K562 treated with DMSO at 1 percent for 24 hours (cell line): ENCODE data around the gene MAPK1. TPM values are rescaled to one million over a fixed set of nuclear protein-coding genes. Genes with fewer than 3 reads are reported as not detected.

Experiments used
- total RNA-seq: library from RNA; unstranded; fragments of 300-600 nt; gene quantifications from 2 replicates; pipeline ENCODE4 v1.2.3, GENCODE V29; 2022; ENCODE audit warnings: low read depth; ENCODE audit not compliant: insufficient read depth

Gene MAPK1
- total RNA-seq, result 306 and 321 TPM in 2 replicates

DNA sequence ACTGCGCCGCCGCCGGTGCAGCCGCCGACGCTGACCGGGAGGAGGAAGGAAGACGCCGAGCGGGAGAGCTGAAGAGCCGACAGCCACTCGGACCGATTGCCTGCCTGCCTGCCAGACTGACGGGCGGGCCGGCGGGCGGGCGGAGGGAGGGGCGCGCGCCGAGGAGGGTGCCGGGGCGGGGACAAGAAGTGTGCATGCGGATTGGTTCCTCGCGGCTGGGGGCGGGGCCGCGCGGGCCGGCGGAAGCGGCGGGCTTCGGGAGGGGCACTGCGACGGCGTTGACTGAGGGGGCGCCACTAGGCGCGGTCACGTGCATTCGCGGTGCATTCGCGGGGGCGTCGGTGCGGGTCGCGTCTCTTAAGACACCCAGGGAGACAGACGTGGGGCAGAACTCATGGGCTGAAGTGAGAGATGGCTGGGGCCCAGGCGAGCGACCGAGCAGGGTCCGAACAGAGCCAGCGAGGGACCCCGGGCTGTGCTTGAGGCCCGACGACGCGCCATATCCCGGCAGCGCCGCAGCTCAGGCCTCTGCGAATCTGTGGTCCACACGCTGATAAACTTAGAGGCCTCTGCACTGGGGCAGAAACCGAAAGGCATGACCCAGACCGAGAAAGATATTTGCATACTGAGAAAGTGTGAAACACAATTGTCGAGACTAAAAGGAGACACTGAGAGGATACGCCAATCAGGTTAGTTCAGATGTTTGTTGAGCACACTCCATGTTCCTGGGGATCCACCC, at the start of gene MAPK1:
Gene MAPK1, minus strand, starts transcription at position 118 of the 739 bp plus-strand sequence. CDS start 205 bp downstream, outside the sequence.

DNA sequence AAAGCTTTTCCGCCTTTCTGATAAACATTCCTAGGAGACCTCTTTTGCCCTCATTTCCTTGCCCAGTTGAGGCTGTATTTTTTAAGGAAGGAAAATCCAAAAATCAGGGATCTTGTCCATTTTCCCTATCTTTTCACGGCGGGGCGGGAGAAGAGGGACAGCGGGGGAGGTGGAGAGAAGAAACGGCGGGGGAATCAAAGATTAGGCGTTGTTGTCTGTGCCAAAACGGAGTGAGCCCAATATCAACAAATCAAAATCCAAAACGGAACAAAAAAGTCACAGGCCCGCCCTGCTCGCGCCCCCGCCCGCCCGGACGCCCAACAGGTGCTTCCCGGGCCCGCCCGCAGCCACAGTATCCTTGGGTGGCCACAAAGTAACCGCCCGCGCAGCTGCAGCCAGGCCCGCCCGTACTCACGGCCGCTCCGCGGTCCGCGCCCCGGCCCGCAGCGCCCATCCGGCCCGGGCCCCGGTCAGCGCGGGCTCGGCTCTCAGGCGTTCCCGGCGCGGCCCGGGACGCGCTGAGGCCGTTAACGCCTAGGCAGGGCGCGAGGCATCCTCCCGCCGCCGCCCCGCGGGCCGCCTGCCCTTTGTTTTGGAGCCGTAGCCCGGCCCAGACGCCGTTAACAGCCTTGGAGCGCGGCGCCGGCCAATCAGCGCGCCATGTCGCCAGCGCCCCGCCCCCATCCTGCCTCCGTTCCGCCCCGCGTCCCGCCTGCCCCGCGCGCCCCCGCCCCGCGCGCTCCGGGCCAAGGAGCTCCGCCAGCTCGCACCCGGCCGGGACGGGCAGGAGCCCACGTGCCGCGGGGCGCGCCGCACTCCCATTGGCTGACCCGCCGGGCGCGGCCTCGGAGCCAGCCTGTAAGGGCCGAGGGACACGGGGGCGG, 132.0 kb downstream of the MAPK1 start, which contains the start of gene YPEL1:
Gene YPEL1, minus strand, starts transcription at position 595 of the 884 bp plus-strand sequence. CDS start 25,050 bp downstream, outside the sequence.

Other genes with a start within 250 kb of the MAPK1 start
- gene YDJC, start 237.6 kb downstream of the MAPK1 start, total RNA-seq, result 545 and 654 TPM in 2 replicates
- gene CCDC116, start 234.9 kb downstream of the MAPK1 start, total RNA-seq, result 4.5 and 7.2 TPM in 2 replicates
- 861 and 964 TPM in 2 replicates for gene SDF2L1, start 225.3 kb downstream of the MAPK1 start, total RNA-seq
- gene PPIL2, start 201.6 kb downstream of the MAPK1 start, total RNA-seq, result 133 and 134 TPM in 2 replicates
- 10.2 and 21.3 TPM in 2 replicates for gene YPEL1, start 131.9 kb downstream of the MAPK1 start, total RNA-seq
- gene PPM1F, start 85.2 kb upstream of the MAPK1 start, total RNA-seq, result 131 and 138 TPM in 2 replicates
- 183 and 192 TPM in 2 replicates for gene TOP3B, start 115.1 kb upstream of the MAPK1 start, total RNA-seq